ENCODE results near the gene CKS1B.
A peak's percentile ranks its signal among the peaks of the same experiment; 100 is the strongest.

Gene CKS1B

GRCh38 chr1:154943649-154944400, 30.7 kb upstream of the CKS1B start:
- peak; percentile 77 for ATAC-seq
- TF ChIP-seq TOX (CRISPR knock-in tag; IDR thresholded peaks at IDR 0.05; ENCODE audit: borderline replicate concordance) (no peak), ZFP3 (CRISPR knock-in tag; IDR thresholded peaks at IDR 0.05) (no peak), PPARA (CRISPR knock-in tag; IDR thresholded peaks at IDR 0.05; ENCODE audit: borderline replicate concordance) (no peak), ESRRG (CRISPR knock-in tag; IDR thresholded peaks at IDR 0.05) (no peak), OSR1 (CRISPR knock-in tag; IDR thresholded peaks at IDR 0.05) (no peak)
- TF ChIP-seq, protein P1, sequence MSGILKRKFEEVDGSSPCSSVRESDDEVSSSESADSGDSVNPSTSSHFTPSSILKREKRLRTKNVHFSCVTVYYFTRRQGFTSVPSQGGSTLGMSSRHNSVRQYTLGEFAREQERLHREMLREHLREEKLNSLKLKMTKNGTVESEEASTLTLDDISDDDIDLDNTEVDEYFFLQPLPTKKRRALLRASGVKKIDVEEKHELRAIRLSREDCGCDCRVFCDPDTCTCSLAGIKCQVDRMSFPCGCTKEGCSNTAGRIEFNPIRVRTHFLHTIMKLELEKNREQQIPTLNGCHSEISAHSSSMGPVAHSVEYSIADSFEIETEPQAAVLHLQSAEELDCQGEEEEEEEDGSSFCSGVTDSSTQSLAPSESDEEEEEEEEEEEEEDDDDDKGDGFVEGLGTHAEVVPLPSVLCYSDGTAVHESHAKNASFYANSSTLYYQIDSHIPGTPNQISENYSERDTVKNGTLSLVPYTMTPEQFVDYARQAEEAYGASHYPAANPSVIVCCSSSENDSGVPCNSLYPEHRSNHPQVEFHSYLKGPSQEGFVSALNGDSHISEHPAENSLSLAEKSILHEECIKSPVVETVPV (CRISPR knock-in tag; IDR thresholded peaks at IDR 0.05): no peak

DNA sequence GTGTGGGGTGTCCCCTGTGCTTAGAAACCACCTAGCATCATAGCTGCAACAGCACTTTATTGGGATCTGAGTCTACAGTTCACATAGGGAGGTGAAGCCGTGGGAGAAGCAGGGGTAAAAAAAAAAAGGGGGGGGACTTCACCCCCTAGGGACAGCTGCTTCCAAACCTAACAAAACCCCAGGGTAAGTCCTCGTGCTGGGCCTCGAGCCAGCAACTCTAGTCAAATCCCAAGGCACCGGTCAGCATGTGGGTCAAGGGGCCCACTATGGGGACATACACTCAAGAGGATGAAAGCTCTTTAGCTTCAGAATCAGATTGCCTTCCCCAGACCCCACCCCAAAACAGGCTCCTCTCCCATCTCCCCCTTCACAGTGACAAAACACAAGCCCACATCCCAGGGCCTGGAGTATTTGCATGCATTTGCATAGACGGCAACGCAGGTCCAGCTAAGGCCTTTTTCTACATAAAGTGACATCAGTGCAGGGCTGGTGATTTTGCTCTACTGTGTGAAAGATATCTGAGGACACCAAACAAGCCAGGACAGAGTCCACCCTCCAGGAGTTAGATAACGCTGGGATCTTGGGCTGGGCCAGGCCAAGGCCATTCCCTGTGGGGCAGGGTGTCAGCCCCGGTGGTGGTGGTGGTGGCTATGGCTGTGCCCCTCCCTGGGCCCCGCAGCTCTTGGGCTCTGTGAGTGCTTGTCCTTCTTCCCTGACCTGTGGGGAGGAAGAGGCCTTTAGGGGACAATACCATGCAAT, 29.9 kb upstream of the CKS1B start:
- ATAC-seq: no peak
- TF ChIP-seq TCF4 (CRISPR knock-in tag; IDR thresholded peaks at IDR 0.05; ENCODE audit: borderline replicate concordance) (no peak), SNAI2 (CRISPR knock-in tag; IDR thresholded peaks at IDR 0.05) (no peak), ZC3H10 (CRISPR knock-in tag; IDR thresholded peaks at IDR 0.05) (no peak), TOX (CRISPR knock-in tag; IDR thresholded peaks at IDR 0.05; ENCODE audit: borderline replicate concordance) (no peak), ZFP30 (CRISPR knock-in tag; IDR thresholded peaks at IDR 0.05) (no peak), ZNF70 (CRISPR knock-in tag; IDR thresholded peaks at IDR 0.05) (no peak), PATZ1 (CRISPR knock-in tag; IDR thresholded peaks at IDR 0.05; ENCODE audit: borderline replicate concordance) (no peak), ESRRG (CRISPR knock-in tag; IDR thresholded peaks at IDR 0.05) (no peak), GLIS3 (CRISPR knock-in tag; IDR thresholded peaks at IDR 0.05) (no peak), PPARA (CRISPR knock-in tag; IDR thresholded peaks at IDR 0.05; ENCODE audit: borderline replicate concordance) (no peak), ARNTL (CRISPR knock-in tag; IDR thresholded peaks at IDR 0.05; ENCODE audit: borderline replicate concordance, low read depth) (no peak), RARB (CRISPR knock-in tag; IDR thresholded peaks at IDR 0.05) (no peak), ISL1 (CRISPR knock-in tag; IDR thresholded peaks at IDR 0.05) (no peak), TSHZ2 (CRISPR knock-in tag; IDR thresholded peaks at IDR 0.05) (no peak), OSR1 (CRISPR knock-in tag; IDR thresholded peaks at IDR 0.05) (no peak), ZNF565 (CRISPR knock-in tag; conservative IDR thresholded peaks at IDR 0.05; ENCODE audit: low read depth) (no peak), CSDC2 (CRISPR knock-in tag; IDR thresholded peaks at IDR 0.05) (no peak), BACH2 (CRISPR knock-in tag; IDR thresholded peaks at IDR 0.05; ENCODE audit: borderline replicate concordance) (no peak)
- TF ChIP-seq, protein P2, sequence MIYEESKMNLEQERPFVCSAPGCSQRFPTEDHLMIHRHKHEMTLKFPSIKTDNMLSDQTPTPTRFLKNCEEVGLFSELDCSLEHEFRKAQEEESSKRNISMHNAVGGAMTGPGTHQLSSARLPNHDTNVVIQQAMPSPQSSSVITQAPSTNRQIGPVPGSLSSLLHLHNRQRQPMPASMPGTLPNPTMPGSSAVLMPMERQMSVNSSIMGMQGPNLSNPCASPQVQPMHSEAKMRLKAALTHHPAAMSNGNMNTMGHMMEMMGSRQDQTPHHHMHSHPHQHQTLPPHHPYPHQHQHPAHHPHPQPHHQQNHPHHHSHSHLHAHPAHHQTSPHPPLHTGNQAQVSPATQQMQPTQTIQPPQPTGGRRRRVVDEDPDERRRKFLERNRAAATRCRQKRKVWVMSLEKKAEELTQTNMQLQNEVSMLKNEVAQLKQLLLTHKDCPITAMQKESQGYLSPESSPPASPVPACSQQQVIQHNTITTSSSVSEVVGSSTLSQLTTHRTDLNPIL (CRISPR knock-in tag; IDR thresholded peaks at IDR 0.05; ENCODE audit: low read depth): no peak
- TF ChIP-seq, protein P1 (CRISPR knock-in tag; IDR thresholded peaks at IDR 0.05): no peak
